Panc1 (cell line): ENCODE data around the gene ADGRV1. TPM values are rescaled to one million over a fixed set of nuclear protein-coding genes. Genes with fewer than 3 reads are reported as not detected.

Experiments used
- ATAC-seq: fragments of 200-7000 bp; cut with Tn5 transposase; 2 replicates; pipeline ENCODE4 v1.9.1; 2020; ENCODE audit warnings: mild to moderate bottlenecking, moderate library complexity
- BruUV-seq: library from RNA; stranded (reverse); fragments of 400-500 nt; replicated peaks from 2 replicates; lab custom pipeline; 2021; lab: Mats Ljungman, UMichigan
- CTCF ChIA-PET: fragments of 300-600 bp; sonication (Branson Sonifier 250); formaldehyde crosslinking; loops from one replicate; lab custom pipeline; 2022; ENCODE audit warnings: antibody characterized with exemption; lab: Charles Lee
- POLR2A ChIA-PET: fragments of 300-600 bp; sonication (Branson Sonifier 250); formaldehyde crosslinking; loops from one replicate; lab custom pipeline; 2022; ENCODE audit warnings: antibody characterized with exemption; lab: Charles Lee
- DNase-seq: peaks from one replicate; pipeline ENCODE4 v3.0.0-alpha.2; 2010; ENCODE audit warnings: low read depth, low spot score
- H3K27ac ChIP-seq: 2 replicates; pipeline ENCODE4 v1.5.1; 2011; ENCODE audit warnings: mild to moderate bottlenecking, low read length, inconsistent platforms
- H3K27me3 ChIP-seq: fragments of 200-500 bp; sonication (Bioruptor generic); 2 replicates; pipeline ENCODE4 v1.6.0; 2014; ENCODE audit warnings: low read length, inconsistent platforms; ENCODE audit not compliant: control insufficient read depth, insufficient read depth
- H3K36me3 ChIP-seq: fragments of 200-500 bp; sonication (Bioruptor generic); 2 replicates; pipeline ENCODE4 v1.5.1; 2014; ENCODE audit warnings: inconsistent platforms, mild to moderate bottlenecking, low read length, moderate library complexity; ENCODE audit not compliant: control insufficient read depth, insufficient read depth
- H3K4me1 ChIP-seq: 2 replicates; pipeline ENCODE4 v1.5.1; 2011; ENCODE audit warnings: inconsistent platforms, mild to moderate bottlenecking, low read length, moderate library complexity; ENCODE audit not compliant: control insufficient read depth, insufficient read depth
- H3K4me3 ChIP-seq, 2 experiments: 2 replicates each; pipeline ENCODE4 v1.5.1; 2011 to 2012; ENCODE audit warnings: low read depth in 2 of 2, low read length in 2 of 2, mild to moderate bottlenecking in 2 of 2, inconsistent platforms in 1 of 2, moderate library complexity in 1 of 2
- H3K9me3 ChIP-seq: fragments of 200-500 bp; sonication (Bioruptor generic); 2 replicates; pipeline ENCODE4 v1.5.1; 2014; ENCODE audit warnings: low read depth, mild to moderate bottlenecking, inconsistent platforms, low read length, moderate library complexity; ENCODE audit not compliant: control insufficient read depth, insufficient read depth
- CTCF ChIP-seq: fragments of 450-650 bp; IDR thresholded peaks from 2 replicates; pipeline ENCODE4 v1.5.1; 2017; ENCODE audit warnings: mild to moderate bottlenecking
- POLR2AphosphoS5 ChIP-seq: IDR thresholded peaks from 2 replicates; pipeline ENCODE4 v1.6.1; 2012; ENCODE audit warnings: mild to moderate bottlenecking, low read depth, low read length, moderate library complexity
- REST ChIP-seq, 2 experiments: IDR thresholded peaks; 2 replicates each; pipeline ENCODE4 v1.6.1; 2011 to 2012; ENCODE audit warnings: low read depth in 2 of 2, control low read depth in 1 of 2, low read length in 1 of 2, mild to moderate bottlenecking in 1 of 2, moderate library complexity in 1 of 2; ENCODE audit not compliant: insufficient read depth in 1 of 2
- SIN3A ChIP-seq: IDR thresholded peaks from 2 replicates; pipeline ENCODE4 v1.6.1; 2012; ENCODE audit warnings: low read depth, mild to moderate bottlenecking, low read length, moderate library complexity, borderline replicate concordance; ENCODE audit not compliant: insufficient read depth
- TCF7L2 ChIP-seq: IDR thresholded peaks from 2 replicates; pipeline ENCODE4 v1.6.1; 2011; ENCODE audit warnings: mild to moderate bottlenecking, low read depth, low read length, inconsistent platforms
- in situ Hi-C: cut with HindIII; loops from 2 replicates; pipeline ENCODE4 v1.10.0; 2016; ENCODE audit warnings: low sequenced_read_pairs, low pct_unique_long_range_greater_than_20kb
- intact Hi-C: fragments of 100-400 bp; cut with micrococcal nuclease; formaldehyde crosslinking; loops from one replicate; pipeline ENCODE4 v1.10.0; 2022; ENCODE audit not compliant: unreplicated experiment
- total RNA-seq: library from RNA; stranded (reverse); gene quantifications from one replicate; pipeline ENCODE4 v1.2.1, GENCODE V29; 2021; ENCODE audit not compliant: unreplicated experiment

Gene ADGRV1
- total RNA-seq, 1 experiment from 2014 or later = 0.49 TPM

- Histone ChIP-seq H3K9me3 (no peaks in the 10 kb centered on the region), H3K27ac (no peak overlapping the region), H3K27me3 (no peaks in the 10 kb centered on the region), H3K4me1 (0 out of 2 replicates have a peak, but pooled peaks cover 3% of the 10 kb centered on the region), H3K4me3 (no peak overlapping the region), H3K36me3 (no peaks in the 10 kb centered on the region)
- ChIA-PET POLR2A (interaction anchor here (0.6 to 0.7 kb wide), 2 partner anchors 10 to 103 kb away, joined by 4 to 8 read pairs; no protein-coding TSS in a partner anchor), CTCF (no interaction called here)
- DNase-seq (no peak), ATAC-seq (no peak)
- in situ Hi-C loops (no loop called here), intact Hi-C loops (no loop called here)
- no TSS peak for BruUV-seq
- TF ChIP-seq CTCF (no peak), REST (IDR thresholded peaks at IDR 0.05; ENCODE audit: insufficient read depth in 1 of 2, low read depth in 2 of 2, low read length in 1 of 2) (no peak), POLR2AphosphoS5 (no peak), SIN3A (no peak), TCF7L2 (no peak)
Observed at GRCh38 chr5:91098541-91098940, 539.9 kb downstream of the ADGRV1 start.

GRCh38 chr5:91101600-91102379 is 543.2 kb downstream of the ADGRV1 start:
- TF ChIP-seq POLR2AphosphoS5 = no peak
- peak; percentile 86 for TF ChIP-seq CTCF
- no peak overlapping the region for H3K4me3 ChIP-seq
- no peaks in the 10 kb centered on the region for H3K27me3 ChIP-seq
- peak; percentile 67 for DNase-seq
- no peak overlapping the region for H3K27ac ChIP-seq
- BruUV-seq = no TSS peak
- in situ Hi-C loops (no loop called here), intact Hi-C loops (loop anchor here (2.0 to 10.0 kb wide), 5 partner anchors 126 to 316 kb away; no protein-coding TSS in a partner anchor)
- no peaks in the 10 kb centered on the region for H3K36me3 ChIP-seq
- H3K9me3 ChIP-seq = peaks cover 7% of the 10 kb centered on the region; the same call in 1 of the 2 replicates
- H3K4me1 ChIP-seq = 0 out of 2 replicates have a peak, but pooled peaks cover 3% of the 10 kb centered on the region
- peak; percentile 98 for ATAC-seq
- ChIA-PET POLR2A (interaction anchor here (0.6 kb wide), 1 partner anchor 23 kb away, joined by 3 read pairs; no protein-coding TSS in a partner anchor), CTCF (interaction anchor here (0.6 to 1.0 kb wide), 2 partner anchors 248 to 318 kb away, joined by 3 read pairs; no protein-coding TSS in a partner anchor)
